Gastrocnemius medialis (tissue), 4 donors: ENCODE results near the gene YPEL2.

Source experiments
- CTCF ChIP-seq, 5 experiments: fragments of 450-650 bp in 3 of 5; fragments of 200-600 bp in 2 of 5; sonication (generic) in 2 of 5; IDR thresholded peaks in 4 of 5; conservative IDR thresholded peaks in 1 of 5; 1 replicate in 4 of 5; 2 replicates in 1 of 5; pipeline ENCODE4 v1.5.1; 2016 to 2019; ENCODE audit warnings: antibody characterized with exemption in 5 of 5, mild to moderate bottlenecking in 3 of 5, moderate library complexity in 3 of 5
- POLR2A ChIP-seq, 2 donors: fragments of 450-650 bp; IDR thresholded peaks; one replicate each; pipeline ENCODE4 v1.6.1; 2017; ENCODE audit warnings: antibody characterized with exemption in 2 of 2, mild to moderate bottlenecking in 2 of 2, moderate library complexity in 2 of 2

- no peak for TF ChIP-seq CTCF (IDR thresholded peaks at IDR 0.05 in 4 of 5, conservative IDR thresholded peaks at IDR 0.05 in 1 of 5)
- no peak for TF ChIP-seq POLR2A (IDR thresholded peaks at IDR 0.05)
Observed at GRCh38 chr17:59397316-59398073, 66.0 kb downstream of the YPEL2 start.
